Posterior vena cava (tissue), 2 donors: ENCODE data around the gene FOXO6. TPM values are rescaled to one million over a fixed set of nuclear protein-coding genes. Genes with fewer than 3 reads are reported as not detected.

ENCODE experiments used
- DNase-seq: peaks from one replicate; pipeline ENCODE4 v3.0.0-alpha.2; 2020; ENCODE audit warnings: low spot score
- intact Hi-C, 2 donors: fragments of 100-400 bp; cut with DNase I; formaldehyde crosslinking; loops; one replicate each; pipeline versions ENCODE4 v1.14.1 to v1.14.2; 2022 to 2023
- total RNA-seq, 2 donors: library from RNA; stranded (reverse); fragmentation: NEBNext Ultra II Directional; extraction: Animal tissue kit (Norgen Biotek cat#: 25700); gene quantifications; one replicate each; pipeline ENCODE4 v1.2.1, GENCODE V29; 2021
- donor health status: DM: yes; HTN: yes; CAD: no.
- donor health status: DM: yes; HTN: yes; CAD: no.

The FOXO6 gene
- total RNA-seq, 2 donors from 2014 or later: 0.62 to 0.83 TPM

- no peak for DNase-seq
- intact Hi-C loops: loop anchor here in 1 of 2 donors (5.0 kb wide), 1 partner anchor 162 kb away; no protein-coding TSS in a partner anchor
Measured at GRCh38 chr1:41429641-41430035, 68.4 kb downstream of the FOXO6 start.

GRCh38 chr1:41430069-41430468 lies 68.8 kb downstream of the FOXO6 start:
- intact Hi-C loops: loop anchor here in 1 of 2 donors (5.0 kb wide), 1 partner anchor 163 kb away; no protein-coding TSS in a partner anchor
- DNase-seq: no peak

- intact Hi-C loops: loop anchor here in 1 of 2 donors (5.0 kb wide), 1 partner anchor 163 kb away; no protein-coding TSS in a partner anchor
- DNase-seq: no peak
Measured at GRCh38 chr1:41430582-41430981, 69.3 kb downstream of the FOXO6 start.

- no peak for DNase-seq
- intact Hi-C loops: loop anchor here in 1 of 2 donors (5.0 kb wide), 1 partner anchor 164 kb away; no protein-coding TSS in a partner anchor
Measured at GRCh38 chr1:41431490-41432350, 70.5 kb downstream of the FOXO6 start.

Other genes starting within 250 kb of the FOXO6 start
- 10 to 100 TPM; 37.6 to 41.3 TPM for gene SCMH1, start 119.1 kb upstream of the FOXO6 start, total RNA-seq
- gene EDN2, start 123.2 kb downstream of the FOXO6 start, total RNA-seq: not detected